ENCODE measurements around the gene SFT2D3.

SFT2D3 gene

DNA sequence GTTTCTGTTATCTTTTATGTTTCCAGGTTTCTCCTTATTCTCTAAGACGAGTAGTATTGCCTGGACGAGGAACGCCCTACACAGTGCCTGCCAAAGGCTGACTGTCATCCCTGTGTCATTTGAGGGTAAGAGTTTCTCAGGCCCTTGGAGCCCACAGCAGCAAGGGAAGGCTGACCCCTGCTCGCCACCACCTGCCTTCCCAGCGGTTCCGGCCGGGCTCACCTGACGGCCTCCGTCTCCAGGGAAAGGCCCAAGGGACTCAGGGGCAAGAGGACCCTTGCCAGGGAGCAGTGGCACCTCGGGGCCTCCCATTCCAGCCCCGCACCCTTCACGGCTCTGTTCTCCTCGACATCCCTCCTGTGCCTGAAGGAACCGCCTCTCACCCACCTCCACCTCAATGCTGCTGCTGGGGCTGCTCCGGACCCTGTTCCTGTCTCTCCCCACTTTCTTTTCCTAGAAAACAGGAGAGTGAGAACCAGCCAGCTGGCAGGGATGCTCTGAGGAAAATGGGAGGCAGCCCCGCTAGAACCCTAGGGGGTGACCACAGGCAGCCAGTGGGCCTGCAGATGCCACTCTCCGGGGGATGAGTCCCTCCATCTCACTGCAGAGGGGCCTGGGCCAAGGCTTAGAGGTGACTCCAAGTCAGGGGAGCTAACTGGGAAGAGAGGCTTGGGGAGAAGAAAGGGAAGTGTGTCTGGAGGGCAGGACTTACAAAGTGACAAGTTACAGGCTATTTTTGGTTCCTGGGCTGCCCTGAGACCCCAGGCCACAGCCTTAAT, 27.8 kb upstream of the SFT2D3 start:
- no peaks in the 10 kb centered on the region for H3K9me3 ChIP-seq (ENCODE audit: insufficient read depth, low read length)
- TF ChIP-seq YY1 (IDR thresholded peaks at IDR 0.05; ENCODE audit: insufficient read depth, insufficient read length) (no peak), SUZ12 (IDR thresholded peaks at IDR 0.05; ENCODE audit: extremely low read depth, insufficient read depth, insufficient read length) (no peak), ZNF274 (IDR thresholded peaks at IDR 0.05; ENCODE audit: low read depth, low read length) (no peak)
- H3K9ac ChIP-seq (ENCODE audit: insufficient read length, low read depth): no peak overlapping the region
- H3K4me1 ChIP-seq (ENCODE audit: insufficient read depth, insufficient read length): peaks cover 11% of the 10 kb centered on the region
- no peak for DNase-seq (ENCODE audit: low read depth, low spot score)
- peaks cover 56% of the 10 kb centered on the region for H3K27me3 ChIP-seq (ENCODE audit: insufficient read depth, insufficient read length)
- H3K36me3 ChIP-seq (ENCODE audit: insufficient read depth, insufficient read length, low read length): peaks cover 5% of the 10 kb centered on the region
- H3K4me3 ChIP-seq (ENCODE audit: insufficient read length, low read depth): no peak overlapping the region

DNA sequence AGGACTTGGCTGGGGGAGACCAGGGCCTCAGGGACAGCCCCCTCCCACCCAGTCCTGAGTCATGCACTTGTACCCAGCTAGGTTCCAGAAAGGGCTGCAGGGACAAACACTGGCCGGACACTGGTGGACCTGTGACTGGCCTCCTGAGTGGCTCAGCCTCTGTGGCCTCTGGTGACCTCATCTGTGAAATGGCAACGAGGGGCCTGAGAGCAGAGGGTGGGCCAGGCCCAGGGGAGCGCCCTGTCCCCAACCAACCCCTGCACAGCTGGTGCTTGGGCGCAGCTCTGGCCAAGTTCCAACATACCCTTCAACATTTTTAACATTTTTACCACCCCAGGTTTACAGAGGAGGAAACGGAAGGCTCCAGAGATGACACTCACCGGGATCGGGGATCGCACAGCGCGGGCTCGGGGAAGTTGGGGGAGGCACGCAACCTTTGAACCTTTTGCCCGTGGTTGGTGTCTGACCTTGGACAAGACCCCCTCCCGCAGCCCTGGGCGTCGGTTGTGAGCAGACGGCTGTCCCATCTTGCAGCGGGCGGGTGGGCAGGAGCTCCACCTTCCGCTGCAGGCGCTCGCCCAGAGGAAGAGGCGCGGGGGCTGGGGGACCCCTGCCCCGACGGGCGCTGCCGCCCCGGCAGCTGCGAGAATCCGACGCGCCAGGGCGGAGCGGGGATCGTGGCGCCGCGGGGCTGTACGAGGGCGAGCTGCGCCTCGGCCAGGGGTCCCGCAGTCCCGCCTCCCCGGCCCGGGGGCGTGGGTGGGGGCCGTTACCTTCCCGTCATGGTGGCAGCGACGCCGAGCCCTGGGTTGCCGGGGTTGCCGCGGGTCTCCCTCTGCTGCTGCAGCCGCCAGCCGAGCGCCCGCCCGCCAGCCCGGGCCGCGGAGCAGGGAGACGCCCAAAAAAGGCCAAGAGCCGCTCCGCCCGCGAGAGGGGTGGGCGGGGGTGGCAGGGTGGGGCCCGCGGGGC, 26.8 kb upstream of the SFT2D3 start:
- Histone ChIP-seq H3K27me3 (ENCODE audit: insufficient read depth, insufficient read length) (peaks cover 65% of the 10 kb centered on the region), H3K4me3 (ENCODE audit: insufficient read length, low read depth) (peak overlapping the region; percentile 49), H3K4me1 (ENCODE audit: insufficient read depth, insufficient read length) (peaks cover 11% of the 10 kb centered on the region), H3K9me3 (ENCODE audit: insufficient read depth, low read length) (no peaks in the 10 kb centered on the region), H3K36me3 (ENCODE audit: insufficient read depth, insufficient read length, low read length) (peaks cover 5% of the 10 kb centered on the region), H3K9ac (ENCODE audit: insufficient read length, low read depth) (peak overlapping the region; percentile 70)
- TF ChIP-seq ZNF274 (IDR thresholded peaks at IDR 0.05; ENCODE audit: low read depth, low read length): no peak
- TF ChIP-seq YY1 (IDR thresholded peaks at IDR 0.05; ENCODE audit: insufficient read depth, insufficient read length): no peak
- no peak for TF ChIP-seq SUZ12 (IDR thresholded peaks at IDR 0.05; ENCODE audit: extremely low read depth, insufficient read depth, insufficient read length)
- DNase-seq (ENCODE audit: low read depth, low spot score): no peak

DNA sequence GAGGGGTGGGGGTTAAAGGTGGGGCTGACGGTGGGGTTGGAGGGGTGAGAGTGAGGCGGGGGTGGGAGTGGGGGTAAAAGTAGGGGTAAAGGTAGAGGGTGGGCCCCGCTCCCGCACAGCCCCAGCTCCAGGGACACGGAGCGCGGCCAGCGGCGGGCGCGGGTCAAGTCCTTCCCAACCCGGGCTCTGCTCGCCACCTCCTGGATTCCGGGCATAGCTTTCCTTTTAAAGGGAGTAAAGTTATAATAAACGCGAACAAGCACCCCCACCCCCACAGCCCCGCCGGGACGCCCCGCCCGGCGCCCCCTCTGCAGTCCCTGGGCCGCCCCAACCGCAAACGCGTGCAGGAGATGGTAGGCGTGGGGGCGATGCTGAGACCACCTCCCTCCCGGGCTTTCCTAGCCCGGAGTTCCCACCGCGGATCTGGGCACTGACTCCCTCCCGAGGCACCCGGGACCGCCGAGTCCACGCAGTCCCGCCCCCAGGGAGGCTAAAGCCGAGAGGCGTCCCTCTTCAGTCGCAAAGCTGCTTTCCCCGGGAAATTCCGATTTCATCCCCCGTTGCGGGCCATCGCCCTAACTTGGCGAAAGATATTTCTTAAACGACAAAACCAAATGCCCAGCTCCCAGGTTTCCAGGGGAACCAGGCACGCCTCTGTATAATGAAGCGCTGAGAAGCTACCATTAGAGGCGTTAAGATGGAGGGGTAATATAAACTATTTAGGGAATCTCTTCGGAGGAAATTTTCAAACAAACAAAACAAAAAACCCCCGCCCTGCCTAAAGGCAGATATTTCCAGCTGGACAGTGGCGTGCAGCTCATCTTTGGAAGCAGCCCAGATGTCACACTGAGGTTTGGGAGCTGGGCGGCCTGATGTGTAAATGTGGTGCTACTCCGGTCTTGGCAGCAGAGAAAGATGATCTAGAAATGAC, 25.7 kb upstream of the SFT2D3 start, which contains the start of gene LIMS2:
Gene LIMS2, minus strand, starts transcription at position 200 of the 931 bp plus-strand sequence. CDS start 506 bp downstream, outside the sequence.
- Histone ChIP-seq H3K9me3 (ENCODE audit: insufficient read depth, low read length) (no peaks in the 10 kb centered on the region), H3K4me3 (ENCODE audit: insufficient read length, low read depth) (peak within 1 kb of the TSS; percentile 49), H3K9ac (ENCODE audit: insufficient read length, low read depth) (peak within 1 kb of the TSS; percentile 70), H3K36me3 (ENCODE audit: insufficient read depth, insufficient read length, low read length) (peaks cover 5% of the 10 kb centered on the region), H3K4me1 (ENCODE audit: insufficient read depth, insufficient read length) (peaks cover 11% of the 10 kb centered on the region), H3K27me3 (ENCODE audit: insufficient read depth, insufficient read length) (peaks cover 65% of the 10 kb centered on the region)
- TF ChIP-seq SUZ12 (IDR thresholded peaks at IDR 0.05; ENCODE audit: extremely low read depth, insufficient read depth, insufficient read length) (peak; percentile 39), ZNF274 (IDR thresholded peaks at IDR 0.05; ENCODE audit: low read depth, low read length) (no peak), YY1 (IDR thresholded peaks at IDR 0.05; ENCODE audit: insufficient read depth, insufficient read length) (no peak)
- DNase-seq (ENCODE audit: low read depth, low spot score): peak; percentile 38

DNA sequence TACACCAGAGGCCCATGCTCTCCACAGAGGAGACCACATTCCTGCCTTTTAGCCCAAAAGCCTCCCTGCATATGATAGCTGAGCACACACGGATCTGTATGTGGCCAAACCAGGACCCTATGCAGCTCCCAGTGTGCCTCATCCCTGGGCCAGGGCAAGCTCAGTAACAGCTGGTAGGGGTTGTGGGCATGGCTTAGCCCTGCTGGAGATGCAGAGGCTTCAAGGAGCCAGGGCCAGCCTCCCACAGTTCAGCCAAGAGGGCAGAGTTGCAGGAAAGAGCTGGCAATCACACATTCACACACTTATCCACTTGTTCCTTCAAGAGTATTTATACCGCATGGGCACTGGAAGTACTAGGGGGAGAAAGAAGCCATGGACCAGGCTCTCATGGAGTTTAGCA, 24.4 kb upstream of the SFT2D3 start:
- Histone ChIP-seq H3K4me3 (ENCODE audit: insufficient read length, low read depth) (no peak overlapping the region), H3K36me3 (ENCODE audit: insufficient read depth, insufficient read length, low read length) (peaks cover 3% of the 10 kb centered on the region), H3K4me1 (ENCODE audit: insufficient read depth, insufficient read length) (peaks cover 11% of the 10 kb centered on the region), H3K9me3 (ENCODE audit: insufficient read depth, low read length) (no peaks in the 10 kb centered on the region), H3K27me3 (ENCODE audit: insufficient read depth, insufficient read length) (peaks cover 65% of the 10 kb centered on the region), H3K9ac (ENCODE audit: insufficient read length, low read depth) (no peak overlapping the region)
- TF ChIP-seq ZNF274 (IDR thresholded peaks at IDR 0.05; ENCODE audit: low read depth, low read length): no peak
- TF ChIP-seq SUZ12 (IDR thresholded peaks at IDR 0.05; ENCODE audit: extremely low read depth, insufficient read depth, insufficient read length): no peak
- TF ChIP-seq YY1 (IDR thresholded peaks at IDR 0.05; ENCODE audit: insufficient read depth, insufficient read length): no peak
- DNase-seq (ENCODE audit: low read depth, low spot score): no peak

DNA sequence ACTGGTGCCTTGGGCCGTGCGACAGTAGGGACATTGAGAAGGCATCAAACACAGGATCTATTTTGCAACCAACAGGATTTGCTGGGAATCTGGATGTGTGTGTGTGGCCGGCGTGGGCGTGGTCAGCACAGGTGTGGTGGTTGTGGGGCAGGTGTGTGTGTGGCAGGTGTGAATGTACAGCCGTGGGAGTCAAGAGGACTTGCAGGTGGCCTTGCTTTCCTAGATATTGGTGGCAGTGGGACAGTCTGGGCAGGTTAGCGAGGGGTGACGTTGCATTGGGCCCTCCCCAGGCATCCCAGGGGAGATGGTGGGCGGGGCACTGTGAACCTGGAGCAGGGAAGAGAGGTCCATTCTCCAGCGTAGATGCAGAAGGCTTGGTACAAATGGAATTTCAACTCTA, 22.8 kb upstream of the SFT2D3 start:
- Histone ChIP-seq H3K4me3 (ENCODE audit: insufficient read length, low read depth) (no peak overlapping the region), H3K4me1 (ENCODE audit: insufficient read depth, insufficient read length) (peaks cover 9% of the 10 kb centered on the region), H3K36me3 (ENCODE audit: insufficient read depth, insufficient read length, low read length) (no peaks in the 10 kb centered on the region), H3K9me3 (ENCODE audit: insufficient read depth, low read length) (no peaks in the 10 kb centered on the region), H3K9ac (ENCODE audit: insufficient read length, low read depth) (no peak overlapping the region), H3K27me3 (ENCODE audit: insufficient read depth, insufficient read length) (peaks cover 53% of the 10 kb centered on the region)
- DNase-seq (ENCODE audit: low read depth, low spot score): no peak
- no peak for TF ChIP-seq YY1 (IDR thresholded peaks at IDR 0.05; ENCODE audit: insufficient read depth, insufficient read length)
- TF ChIP-seq SUZ12 (IDR thresholded peaks at IDR 0.05; ENCODE audit: extremely low read depth, insufficient read depth, insufficient read length): no peak

DNA sequence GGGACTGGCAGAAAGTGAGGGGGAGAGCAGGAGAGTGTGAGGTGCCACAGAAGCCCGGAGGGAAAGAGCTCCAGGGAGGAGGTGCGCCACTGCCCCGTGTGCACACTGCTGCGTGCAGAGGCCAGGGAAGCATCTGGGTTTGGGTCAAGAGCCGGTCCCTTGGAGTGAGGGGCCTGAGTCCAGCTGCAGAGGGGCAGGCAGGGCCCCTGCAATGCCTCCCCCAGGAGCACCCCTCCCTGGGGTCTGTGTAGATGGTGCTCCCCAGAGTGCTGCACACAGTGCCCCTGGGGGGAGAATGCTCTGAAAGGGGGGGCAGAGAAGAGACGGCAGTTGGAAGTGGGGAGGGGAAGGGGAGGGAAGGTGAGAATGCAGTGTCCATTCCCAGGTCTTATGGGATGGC, 22.3 kb upstream of the SFT2D3 start:
- H3K9ac ChIP-seq (ENCODE audit: insufficient read length, low read depth): no peak overlapping the region
- TF ChIP-seq ZNF274 (IDR thresholded peaks at IDR 0.05; ENCODE audit: low read depth, low read length): no peak
- TF ChIP-seq YY1 (IDR thresholded peaks at IDR 0.05; ENCODE audit: insufficient read depth, insufficient read length): no peak
- TF ChIP-seq SUZ12 (IDR thresholded peaks at IDR 0.05; ENCODE audit: extremely low read depth, insufficient read depth, insufficient read length): no peak
- no peak for DNase-seq (ENCODE audit: low read depth, low spot score)
- H3K4me3 ChIP-seq (ENCODE audit: insufficient read length, low read depth): no peak overlapping the region
- peaks cover 8% of the 10 kb centered on the region for H3K4me1 ChIP-seq (ENCODE audit: insufficient read depth, insufficient read length)
- no peaks in the 10 kb centered on the region for H3K9me3 ChIP-seq (ENCODE audit: insufficient read depth, low read length)
- H3K27me3 ChIP-seq (ENCODE audit: insufficient read depth, insufficient read length): peaks cover 48% of the 10 kb centered on the region
- H3K36me3 ChIP-seq (ENCODE audit: insufficient read depth, insufficient read length, low read length): no peaks in the 10 kb centered on the region
